22Rv1 (cell line): ENCODE data around the gene SPSB2.

ENCODE experiments used
- CTCF ChIP-seq: fragments of 450-650 bp; IDR thresholded peaks from 2 replicates; pipeline ENCODE4 v1.5.1; 2017; ENCODE audit warnings: mild to moderate bottlenecking
- ZFX ChIP-seq: fragments of 450-650 bp; IDR thresholded peaks from 2 replicates; pipeline ENCODE4 v1.6.1; 2017; ENCODE audit warnings: antibody characterized with exemption, borderline replicate concordance

GRCh38 chr12:6831450-6831995, 41.6 kb downstream of the SPSB2 start:
- TF ChIP-seq CTCF (no peak), ZFX (no peak)
